ACC112 (cell line): ENCODE measurements around the gene RAB26.

ENCODE experiments used
- H2AFZ ChIP-seq: fragments of 200-600 bp; sonication (generic); one replicate; pipeline ENCODE4 v1.6.0; 2017; ENCODE audit warnings: antibody characterized with exemption, low read length; ENCODE audit not compliant: unreplicated experiment
- H3K27ac ChIP-seq: fragments of 200-600 bp; sonication (generic); 2 replicates; pipeline ENCODE4 v1.5.1; 2014; ENCODE audit warnings: low read depth, mild to moderate bottlenecking, antibody characterized with exemption, low read length, moderate library complexity
- H3K27me3 ChIP-seq: fragments of 200-600 bp; sonication (generic); 2 replicates; pipeline ENCODE4 v1.6.1; 2014; ENCODE audit warnings: mild to moderate bottlenecking, antibody characterized with exemption, low read length, moderate library complexity, mixed read lengths; ENCODE audit not compliant: insufficient read depth
- H3K36me3 ChIP-seq: fragments of 200-600 bp; sonication (generic); 2 replicates; pipeline ENCODE4 v1.6.1; 2016; ENCODE audit warnings: mild to moderate bottlenecking, antibody characterized with exemption, low read length, moderate library complexity, mixed read lengths; ENCODE audit not compliant: insufficient read depth
- H3K4me1 ChIP-seq: fragments of 200-600 bp; sonication (generic); one replicate; pipeline ENCODE4 v1.6.1; 2016; ENCODE audit warnings: low read length, mixed read lengths; ENCODE audit not compliant: insufficient read depth, unreplicated experiment, control insufficient read depth
- H3K4me3 ChIP-seq: fragments of 200-600 bp; sonication (generic); 2 replicates; pipeline ENCODE4 v1.5.1; 2014; ENCODE audit warnings: mild to moderate bottlenecking, low read depth, low read length
- H3K79me2 ChIP-seq: fragments of 200-600 bp; sonication (generic); one replicate; pipeline ENCODE4 v1.6.0; 2016; ENCODE audit warnings: low read length; ENCODE audit not compliant: control insufficient read depth, unreplicated experiment, insufficient read depth

RAB26 gene

DNA sequence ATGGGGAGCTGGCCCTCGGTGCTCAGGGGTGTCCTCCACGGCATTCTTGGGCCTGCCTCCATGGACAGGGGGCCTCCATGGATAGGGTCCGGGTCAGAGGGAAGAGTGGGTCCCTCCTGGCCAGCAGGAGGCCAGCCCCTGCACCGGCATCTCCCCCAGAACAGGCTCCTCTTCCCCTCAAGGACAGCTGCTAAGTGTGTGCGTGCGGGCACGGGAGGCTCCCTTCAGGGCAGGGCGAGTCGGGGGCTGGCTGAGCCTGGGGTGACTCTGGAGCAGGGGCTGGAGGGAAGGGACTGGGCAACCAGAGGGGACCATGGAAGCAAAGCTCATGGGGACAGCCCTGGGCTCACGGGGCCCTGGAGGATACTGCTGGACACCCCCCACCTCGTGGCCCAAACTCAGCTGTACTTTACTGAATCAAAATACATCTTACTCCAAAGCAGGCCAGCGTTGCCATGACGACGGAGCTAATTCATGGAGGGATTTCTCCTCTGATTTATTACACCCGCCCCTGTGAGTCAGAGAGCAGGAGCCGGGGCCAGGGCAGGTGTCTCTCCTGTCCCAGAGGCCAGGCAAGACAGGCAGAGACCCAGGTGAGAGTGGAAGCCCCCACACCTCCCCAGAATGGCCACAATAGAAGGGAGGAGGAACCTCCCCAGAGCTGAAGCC, 45.9 kb downstream of the RAB26 start:
- H3K4me3 ChIP-seq, result no peak overlapping the region
- H3K27ac ChIP-seq, result no peak overlapping the region
- no peak overlapping the region for H2AFZ ChIP-seq
- no peaks in the 10 kb centered on the region for H3K4me1 ChIP-seq
- no peaks in the 10 kb centered on the region for H3K36me3 ChIP-seq
- no peaks in the 10 kb centered on the region for H3K79me2 ChIP-seq
- H3K27me3 ChIP-seq, result peaks cover 44% of the 10 kb centered on the region

GRCh38 chr16:2194852-2195321, 46.5 kb downstream of the RAB26 start:
- H3K36me3 ChIP-seq, result no peaks in the 10 kb centered on the region
- H3K4me1 ChIP-seq, result no peaks in the 10 kb centered on the region
- no peaks in the 10 kb centered on the region for H3K79me2 ChIP-seq
- no peak overlapping the region for H3K27ac ChIP-seq
- H2AFZ ChIP-seq, result no peak overlapping the region
- H3K27me3 ChIP-seq, result peaks cover 49% of the 10 kb centered on the region
- H3K4me3 ChIP-seq, result no peak overlapping the region

DNA sequence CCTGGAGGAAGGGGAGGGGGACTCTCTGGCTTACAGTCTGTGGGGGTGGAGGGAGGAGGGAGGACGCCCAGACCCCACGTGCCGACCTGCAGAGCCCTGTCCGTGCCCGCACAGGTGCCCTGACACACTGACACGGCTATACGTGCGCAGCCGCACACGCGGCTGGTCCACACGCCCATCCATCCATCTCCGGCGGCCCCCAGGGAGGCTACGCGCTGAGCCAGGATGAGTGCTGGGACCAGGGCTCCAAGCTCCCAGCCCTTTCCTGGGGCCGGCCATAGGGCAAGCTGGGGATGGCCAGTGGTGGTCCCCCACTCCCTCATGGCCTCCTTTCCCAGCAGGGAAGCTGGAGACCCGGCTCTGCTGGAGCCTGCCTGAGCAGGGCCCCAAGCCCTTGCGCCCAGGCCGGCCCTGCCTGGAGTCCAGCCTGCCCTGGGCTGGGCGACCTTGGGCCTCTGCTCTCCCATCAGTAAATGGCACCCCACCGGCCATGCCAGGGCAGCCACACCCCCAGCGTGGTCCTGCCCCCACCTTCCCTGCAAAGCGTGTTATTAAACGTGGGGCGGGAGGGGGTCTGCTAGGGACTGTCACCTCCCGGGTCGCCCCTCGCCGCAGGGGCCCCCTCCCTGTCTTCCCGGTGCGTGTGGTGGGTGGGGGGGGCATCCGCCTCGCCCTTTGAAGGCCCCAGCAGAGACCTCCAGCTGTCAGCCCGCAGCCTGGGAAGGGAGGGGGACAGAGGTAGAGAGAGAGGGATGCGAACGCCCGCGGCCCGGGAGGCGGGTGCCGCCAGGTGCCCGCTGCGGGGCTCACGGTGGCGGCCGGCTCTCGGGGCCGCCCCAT, 47.1 kb downstream of the RAB26 start:
- Histone ChIP-seq H3K4me3 (peak overlapping the region; percentile 56; the same call in 1 of the 2 replicates), H2AFZ (no peak overlapping the region), H3K27ac (no peak overlapping the region)

DNA sequence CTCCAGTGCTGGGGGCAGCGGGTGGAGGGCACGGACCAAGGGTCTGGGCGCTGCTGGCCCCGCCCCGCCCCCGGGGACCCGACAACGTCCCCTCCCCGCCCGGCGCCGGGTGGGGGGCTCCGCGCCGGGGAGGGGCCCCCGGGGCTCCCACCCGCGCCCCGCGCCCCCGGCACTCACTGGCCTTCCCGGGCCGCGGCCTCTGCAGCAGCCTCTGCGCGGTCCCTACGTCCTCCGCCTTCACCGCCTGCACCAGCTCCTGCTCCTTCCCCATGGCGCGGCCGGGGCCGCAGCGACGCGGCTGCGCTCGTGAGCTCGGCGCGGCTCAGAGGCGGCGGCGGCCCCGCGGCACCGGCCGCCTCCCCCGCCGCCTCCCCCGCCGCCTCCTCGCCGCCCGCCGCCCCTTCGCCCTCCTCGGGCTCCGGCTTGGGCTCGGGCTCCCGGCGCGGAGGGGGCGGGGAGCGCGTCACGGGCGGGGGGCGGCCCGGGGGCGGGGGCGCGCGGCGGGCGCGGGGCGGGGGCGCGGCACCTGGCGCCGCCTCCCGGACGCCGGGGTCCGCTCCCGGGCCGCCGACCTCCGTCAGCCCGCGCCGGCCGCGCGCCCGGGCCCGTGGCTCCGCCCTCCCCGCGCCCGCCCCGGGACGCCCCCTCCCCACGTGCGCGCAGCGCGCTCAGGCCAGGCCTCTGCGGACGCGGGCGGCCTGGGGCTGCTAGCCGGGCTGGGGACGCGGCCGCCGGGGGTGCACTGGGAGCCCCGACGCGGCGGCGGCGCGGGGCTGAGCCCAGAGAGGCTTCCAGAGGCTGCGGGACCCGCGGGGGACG, 47.9 kb downstream of the RAB26 start, which contains the start of gene CASKIN1:
Gene CASKIN1, minus strand, starts transcription at position 444 of the 819 bp plus-strand sequence. Its CDS starts 173 bp downstream, at position 271.
- Histone ChIP-seq H3K36me3 (no peaks in the 10 kb centered on the region), H3K27ac (no peak within 1 kb of the TSS), H3K79me2 (no peaks in the 10 kb centered on the region), H2AFZ (no peak within 1 kb of the TSS), H3K27me3 (peaks cover 49% of the 10 kb centered on the region), H3K4me3 (peak within 1 kb of the TSS; percentile 56; the same call in 1 of the 2 replicates), H3K4me1 (no peaks in the 10 kb centered on the region)

More for the DNA sequence above, 47.1 kb downstream of the RAB26 start:
- no peaks in the 10 kb centered on the region for H3K36me3 ChIP-seq
- H3K79me2 ChIP-seq, result no peaks in the 10 kb centered on the region
- H3K27me3 ChIP-seq, result peaks cover 49% of the 10 kb centered on the region
- H3K4me1 ChIP-seq, result no peaks in the 10 kb centered on the region

DNA sequence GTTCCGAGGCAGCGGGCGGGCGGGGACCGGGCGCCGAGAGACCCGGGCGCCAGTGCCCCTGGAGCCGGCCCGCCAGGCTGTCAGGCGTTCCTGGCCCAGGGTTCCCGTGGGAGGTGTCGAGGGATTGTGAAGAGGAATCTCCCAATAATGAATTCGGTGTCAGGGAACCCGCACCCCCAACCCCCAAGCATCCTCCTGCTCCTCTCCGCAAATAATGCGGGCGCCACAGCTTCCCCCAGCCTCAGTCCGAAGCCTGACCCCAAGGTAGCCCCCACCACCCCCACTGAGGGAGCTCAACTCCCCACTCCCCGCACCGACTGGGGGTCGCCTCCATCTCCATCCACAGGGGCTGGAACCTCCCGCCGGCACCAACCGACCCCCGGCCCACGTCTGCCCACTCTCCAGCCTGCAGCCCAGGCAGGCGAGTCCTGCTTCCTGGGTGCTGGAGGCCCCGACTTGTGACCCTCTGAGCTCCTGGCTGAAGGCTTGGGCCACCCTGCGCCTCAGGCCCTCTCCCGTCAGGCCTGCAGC, 48.6 kb downstream of the RAB26 start:
- H3K27me3 ChIP-seq, result peaks cover 49% of the 10 kb centered on the region
- H3K36me3 ChIP-seq, result no peaks in the 10 kb centered on the region
- no peaks in the 10 kb centered on the region for H3K4me1 ChIP-seq
- H3K27ac ChIP-seq, result no peak overlapping the region
- no peak overlapping the region for H2AFZ ChIP-seq
- H3K4me3 ChIP-seq, result peak overlapping the region; percentile 25; the same call in 1 of the 2 replicates
- H3K79me2 ChIP-seq, result no peaks in the 10 kb centered on the region

DNA sequence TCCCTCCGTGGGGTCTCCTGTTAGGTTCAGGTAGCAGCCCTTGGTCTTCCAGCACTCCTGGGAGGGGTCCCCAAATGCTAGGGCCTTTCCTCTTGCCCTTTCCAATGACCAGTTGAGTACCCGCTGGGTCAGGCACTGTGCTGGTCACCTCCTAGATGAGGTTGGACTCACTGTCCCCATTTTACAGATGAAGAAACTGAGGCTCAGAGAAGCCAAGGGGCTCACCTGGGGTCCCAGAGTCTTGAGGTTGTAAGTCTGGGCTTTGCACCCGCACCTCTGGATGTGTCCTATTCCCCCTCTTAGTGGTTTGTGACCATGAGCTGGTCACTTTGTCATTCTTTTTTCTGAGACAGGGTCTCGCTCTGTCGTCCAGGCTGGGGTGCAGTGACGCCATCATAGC, 49.3 kb downstream of the RAB26 start:
- H3K27me3 ChIP-seq, result peaks cover 49% of the 10 kb centered on the region

DNA sequence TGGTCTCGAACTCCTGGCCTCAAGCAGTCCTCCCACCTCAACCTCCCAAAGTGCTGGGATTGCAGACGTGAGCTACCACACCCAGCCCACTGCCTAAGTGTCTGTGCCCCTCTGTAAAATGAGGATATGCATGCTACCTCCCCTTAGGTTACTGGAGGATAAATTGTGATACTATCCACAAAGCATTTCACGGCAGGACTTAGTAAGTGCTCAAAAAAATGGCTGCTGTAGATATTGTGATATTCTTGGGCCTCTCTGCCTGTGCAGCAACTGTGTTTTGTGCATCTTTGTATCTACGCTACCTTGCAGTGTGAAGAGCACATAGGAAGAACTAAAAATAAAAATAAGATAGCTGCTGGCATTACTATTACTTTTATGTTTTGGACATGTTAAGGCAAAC, 49.9 kb downstream of the RAB26 start:
- Histone ChIP-seq H3K27ac (no peak overlapping the region), H2AFZ (no peak overlapping the region), H3K36me3 (no peaks in the 10 kb centered on the region), H3K4me1 (no peaks in the 10 kb centered on the region), H3K4me3 (no peak overlapping the region), H3K79me2 (no peaks in the 10 kb centered on the region), H3K27me3 (peaks cover 49% of the 10 kb centered on the region)

More for the DNA sequence above, 49.3 kb downstream of the RAB26 start:
- Histone ChIP-seq H3K27ac (no peak overlapping the region), H2AFZ (no peak overlapping the region), H3K4me1 (no peaks in the 10 kb centered on the region), H3K36me3 (no peaks in the 10 kb centered on the region), H3K4me3 (no peak overlapping the region), H3K79me2 (no peaks in the 10 kb centered on the region)

GRCh38 chr16:2199095-2199494, 50.7 kb downstream of the RAB26 start:
- Histone ChIP-seq H3K27me3 (peaks cover 49% of the 10 kb centered on the region), H3K27ac (no peak overlapping the region), H3K36me3 (no peaks in the 10 kb centered on the region), H3K4me3 (no peak overlapping the region), H3K79me2 (no peaks in the 10 kb centered on the region), H3K4me1 (no peaks in the 10 kb centered on the region), H2AFZ (no peak overlapping the region)

- Histone ChIP-seq H3K4me3 (no peak overlapping the region), H2AFZ (no peak overlapping the region), H3K27ac (no peak overlapping the region), H3K4me1 (no peaks in the 10 kb centered on the region), H3K79me2 (no peaks in the 10 kb centered on the region), H3K36me3 (no peaks in the 10 kb centered on the region), H3K27me3 (peaks cover 46% of the 10 kb centered on the region)
These were observed 51.3 kb downstream of the RAB26 start for GRCh38 chr16:2199621-2200139.

DNA sequence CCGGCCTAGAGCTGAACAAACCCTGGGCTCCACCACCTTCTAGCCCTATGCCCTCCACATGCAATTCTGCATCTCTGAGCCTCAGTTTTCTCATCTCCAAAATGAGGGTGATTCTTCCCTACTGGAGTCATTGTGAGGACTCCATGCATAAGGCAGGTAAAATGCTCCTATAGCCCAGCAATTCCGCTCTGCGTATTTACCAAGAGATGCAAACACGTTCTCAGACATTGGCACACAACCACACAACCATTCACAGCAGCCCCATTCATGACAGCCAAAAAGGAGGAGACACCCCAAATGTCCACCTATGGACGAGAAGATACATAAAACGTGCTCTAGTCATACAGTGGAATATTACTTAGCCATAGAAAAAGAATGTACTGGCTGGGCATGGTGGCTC, 51.9 kb downstream of the RAB26 start:
- H3K27ac ChIP-seq, result no peak overlapping the region
- H3K4me3 ChIP-seq, result no peak overlapping the region
- no peaks in the 10 kb centered on the region for H3K79me2 ChIP-seq
- H3K27me3 ChIP-seq, result peaks cover 40% of the 10 kb centered on the region
- no peaks in the 10 kb centered on the region for H3K4me1 ChIP-seq
- no peaks in the 10 kb centered on the region for H3K36me3 ChIP-seq
- no peak overlapping the region for H2AFZ ChIP-seq
